Inferior parietal cortex (tissue), 1 donor: ENCODE results near the gene NTM.
"Not testable (repeated sequence)": the region's sequence is repeated elsewhere in the genome, so short reads cannot be mapped to it uniquely, and the experiment has no call there.

Experiments
- DNase-seq: peaks from one replicate; pipeline ENCODE4 v3.0.0-alpha.2; 2016; ENCODE audit errors: extremely low spot score

The NTM gene

DNA sequence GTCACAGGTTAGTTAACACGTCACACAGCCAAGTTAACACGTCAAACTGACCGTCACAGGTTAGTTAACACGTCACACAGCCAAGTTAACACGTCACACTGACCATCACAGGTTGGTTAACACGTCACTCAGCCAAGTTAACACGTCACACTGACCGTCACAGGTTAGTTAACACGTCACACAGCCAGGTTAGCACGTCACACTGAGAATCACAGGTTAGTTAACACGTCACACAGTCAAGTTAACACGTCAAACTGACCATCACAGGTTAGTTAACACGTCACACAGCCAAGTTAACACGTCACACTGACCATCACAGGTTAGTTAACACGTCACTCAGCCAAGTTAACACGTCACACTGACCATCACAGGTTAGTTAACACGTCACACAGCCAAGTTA is 700.5 kb downstream of the NTM start:
- DNase-seq: not testable (repeated sequence)

DNA sequence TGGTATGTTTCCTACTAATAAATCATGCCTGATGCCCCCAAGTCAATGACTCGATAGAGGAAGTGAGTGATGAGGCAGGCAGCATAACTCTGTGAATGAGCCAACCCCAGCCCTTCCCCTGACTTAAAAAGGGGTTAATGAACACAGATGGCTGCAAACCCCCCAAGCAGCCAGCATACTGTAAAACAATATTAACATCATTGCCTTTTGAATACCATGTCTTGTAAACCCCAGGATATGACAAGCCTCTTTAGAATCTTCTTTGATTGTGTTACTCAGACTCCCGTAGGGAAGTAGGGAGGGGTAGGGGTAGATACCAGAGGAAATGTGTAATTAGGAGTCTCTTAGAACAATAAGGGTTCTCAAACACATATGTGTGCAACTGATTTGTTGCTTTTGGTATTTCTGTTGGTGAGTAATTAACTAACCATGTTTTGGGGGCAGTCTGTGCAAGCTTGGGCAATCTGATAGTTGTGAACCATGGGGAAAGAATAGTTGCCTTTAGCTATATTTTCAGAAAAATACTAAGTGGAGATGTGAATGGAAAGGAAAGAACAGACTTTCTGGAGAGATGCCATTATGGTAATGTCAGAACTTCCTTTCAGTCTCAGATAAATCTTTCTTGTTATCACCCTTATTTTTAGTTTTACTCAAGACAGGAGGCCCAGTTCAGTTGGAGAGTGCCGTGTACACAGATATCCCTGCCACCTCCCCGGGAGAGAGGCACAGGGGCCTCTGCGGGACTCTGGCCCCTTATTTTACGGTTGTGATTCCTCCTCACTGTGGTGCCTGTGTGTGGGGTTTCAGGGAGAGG is 701.8 kb downstream of the NTM start:
- no peak for DNase-seq

DNA sequence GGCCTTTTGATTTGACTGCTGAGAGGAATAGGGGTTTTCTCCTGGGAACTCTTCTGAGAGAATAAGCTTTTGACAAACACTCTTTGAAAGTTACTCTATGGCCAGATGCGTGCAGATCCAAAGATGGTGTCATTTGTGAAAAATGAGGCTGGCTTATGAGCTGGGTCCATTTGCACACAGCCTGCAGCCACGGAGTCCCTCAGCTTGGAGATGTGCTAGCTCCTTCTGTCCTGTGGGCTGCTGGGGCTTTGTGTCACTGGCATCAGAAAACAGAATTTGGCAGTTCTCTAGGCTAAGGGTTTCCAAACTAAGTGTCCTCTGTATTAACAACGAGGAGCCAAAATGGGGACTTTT is 702.4 kb downstream of the NTM start:
- DNase-seq: no peak

DNA sequence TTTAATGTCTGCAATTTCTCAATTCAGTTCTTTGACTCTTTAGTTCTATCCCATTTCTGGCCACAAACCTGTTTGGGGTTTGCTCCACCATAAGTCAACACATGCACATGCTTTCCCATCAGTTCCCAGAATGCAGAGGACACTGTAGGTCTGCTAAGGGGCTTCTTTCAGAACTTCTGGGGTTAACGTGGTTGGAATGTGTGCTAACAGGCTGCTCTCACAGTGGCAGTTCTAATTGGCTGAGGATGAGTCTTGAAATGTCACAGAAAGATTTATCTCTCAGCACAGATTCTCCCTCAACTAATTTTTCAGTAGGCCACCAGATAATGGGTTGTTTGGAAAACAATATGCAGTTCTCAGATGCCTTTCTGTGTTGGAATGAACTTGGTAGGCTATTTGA is 703.4 kb downstream of the NTM start:
- DNase-seq: no peak

- DNase-seq: no peak
These were observed 705.0 kb downstream of the NTM start for GRCh38 chr11:132075447-132075846.

GRCh38 chr11:132077416-132077815 is 707.0 kb downstream of the NTM start:
- no peak for DNase-seq

DNA sequence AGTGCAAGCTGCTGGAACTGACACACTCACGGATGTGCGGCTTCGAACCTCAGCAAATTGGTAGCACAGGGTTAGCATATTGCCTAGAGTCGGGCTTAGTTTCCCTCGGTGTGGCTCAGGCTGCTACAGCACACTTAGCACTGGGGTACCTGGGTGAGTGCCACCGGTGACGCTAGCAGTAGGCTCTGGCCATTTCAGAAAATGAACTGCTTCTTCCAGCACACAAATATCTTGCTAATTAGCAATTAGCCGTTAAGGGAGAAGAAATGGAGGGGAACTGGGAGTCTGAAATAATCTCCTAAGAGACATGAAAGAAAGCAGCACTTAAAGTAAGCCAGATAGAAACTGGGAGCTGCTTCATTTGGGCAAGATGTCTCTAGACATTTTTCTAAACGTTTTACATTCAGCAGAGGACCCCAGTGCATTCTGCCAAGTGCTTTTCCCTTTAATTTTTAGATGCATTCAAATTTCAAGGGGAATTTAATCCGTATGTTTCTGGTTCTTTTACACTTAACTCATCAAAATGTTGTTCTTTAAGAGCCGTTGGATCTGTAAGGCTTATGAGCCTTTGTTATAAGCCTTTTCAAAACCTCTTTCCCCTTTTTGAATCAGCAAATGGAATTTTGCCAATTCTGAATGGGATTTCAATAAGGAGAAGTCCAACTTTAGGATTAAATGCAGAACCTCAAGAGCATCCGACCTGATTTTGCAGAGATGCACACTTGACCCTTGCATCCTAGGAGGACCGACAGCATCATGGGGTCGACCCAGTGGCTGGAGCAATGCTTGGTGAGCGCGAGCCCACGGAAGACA is 708.1 kb downstream of the NTM start:
- DNase-seq: no peak

DNA sequence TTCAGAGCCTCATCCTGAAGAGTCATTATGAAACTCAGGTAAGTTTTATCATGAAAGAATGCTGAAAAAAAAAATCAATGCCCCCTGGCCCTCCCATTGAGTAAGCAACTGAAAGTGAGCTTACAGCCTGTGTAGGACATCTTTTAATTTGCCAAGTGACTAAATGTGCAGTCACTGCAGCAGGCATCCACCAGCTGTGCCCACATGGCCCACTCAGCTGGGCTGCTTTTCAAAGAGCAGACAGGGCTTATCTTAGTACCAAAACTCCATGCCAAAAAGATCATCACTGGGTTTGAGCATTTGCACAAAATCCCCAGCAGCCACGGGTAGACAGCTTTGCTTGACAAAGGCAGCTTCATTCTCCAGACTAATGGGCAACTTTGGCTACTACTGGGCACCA is 709.7 kb downstream of the NTM start:
- DNase-seq: no peak

DNA sequence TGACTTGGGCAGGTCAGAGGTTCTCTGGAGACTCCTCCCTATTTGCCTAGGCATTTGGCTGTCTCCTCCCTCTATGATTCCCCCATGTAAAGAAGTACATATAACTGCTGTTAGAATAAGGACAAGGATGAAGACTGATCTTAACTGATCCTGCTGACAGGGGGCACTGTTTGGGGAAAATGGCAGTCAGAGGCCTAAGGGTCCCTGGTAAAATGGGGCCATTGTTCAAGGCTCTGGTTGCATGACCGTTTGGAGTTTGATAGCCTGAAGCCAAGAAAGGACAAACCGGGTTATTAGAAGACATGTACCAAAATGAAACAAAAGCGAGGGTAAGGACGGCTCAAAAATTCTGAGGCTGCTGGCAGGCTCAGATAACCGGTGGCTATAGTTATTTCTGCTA is 712.2 kb downstream of the NTM start:
- DNase-seq: no peak

GRCh38 chr11:132084433-132084832 is 714.0 kb downstream of the NTM start:
- DNase-seq: no peak

GRCh38 chr11:132087148-132087547 is 716.7 kb downstream of the NTM start:
- DNase-seq: no peak

DNA sequence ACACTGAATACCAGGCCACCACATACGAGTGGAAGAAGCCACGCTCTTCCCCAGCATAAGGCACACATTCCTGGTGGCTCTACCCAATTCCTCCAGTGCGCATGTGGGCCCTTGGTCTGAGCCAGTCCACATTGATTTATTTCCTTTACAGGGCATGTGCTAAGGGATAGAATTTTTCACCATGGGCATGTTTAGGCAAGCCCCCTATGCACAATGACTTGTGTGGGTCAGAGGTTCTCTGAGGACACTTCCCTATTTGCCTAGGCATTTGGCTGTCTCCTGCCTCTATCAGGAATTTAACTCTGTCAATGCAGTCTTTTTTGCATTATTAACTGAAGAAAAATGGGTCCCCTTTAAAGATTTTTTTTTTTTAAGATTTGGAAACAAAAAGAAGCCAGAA is 718.1 kb downstream of the NTM start:
- DNase-seq: no peak

GRCh38 chr11:132093536-132094259 is 723.3 kb downstream of the NTM start:
- DNase-seq: no peak

- no peak for DNase-seq
These were observed 724.2 kb downstream of the NTM start for GRCh38 chr11:132094598-132094997.

GRCh38 chr11:132095230-132096131 is 725.1 kb downstream of the NTM start:
- DNase-seq: no peak

DNA sequence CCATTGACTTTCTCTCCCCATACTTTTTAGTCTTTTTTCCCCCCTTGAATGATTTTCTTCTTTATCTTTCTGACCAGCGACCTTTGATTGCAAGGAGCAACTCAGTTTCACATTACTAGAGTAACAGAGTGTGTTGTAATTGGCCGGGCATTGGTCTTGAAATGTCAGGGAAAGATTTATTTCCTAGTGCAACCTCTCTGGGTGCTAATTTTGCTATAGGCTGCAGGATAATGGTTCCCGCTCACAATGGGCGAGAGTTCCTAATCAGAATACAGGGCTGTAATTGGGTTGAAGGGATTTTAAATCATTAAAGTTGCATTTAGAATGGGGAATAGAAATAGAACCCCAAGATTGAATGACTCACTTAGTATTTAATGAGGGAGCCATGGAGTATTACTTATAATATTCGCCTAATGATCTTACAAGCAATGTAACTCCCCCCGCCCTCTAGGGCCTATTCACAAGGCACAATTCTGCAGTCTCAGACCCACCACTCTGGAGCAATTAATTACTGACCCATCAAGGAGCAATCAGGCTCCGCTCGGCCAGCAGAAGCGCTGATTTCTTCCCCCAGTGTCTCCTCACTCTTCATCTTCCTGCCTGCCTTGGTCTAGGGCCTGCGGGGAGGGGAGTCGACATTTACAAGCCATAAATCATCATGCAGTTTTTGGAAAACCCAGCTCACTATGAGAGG is 725.9 kb downstream of the NTM start:
- no peak for DNase-seq

DNA sequence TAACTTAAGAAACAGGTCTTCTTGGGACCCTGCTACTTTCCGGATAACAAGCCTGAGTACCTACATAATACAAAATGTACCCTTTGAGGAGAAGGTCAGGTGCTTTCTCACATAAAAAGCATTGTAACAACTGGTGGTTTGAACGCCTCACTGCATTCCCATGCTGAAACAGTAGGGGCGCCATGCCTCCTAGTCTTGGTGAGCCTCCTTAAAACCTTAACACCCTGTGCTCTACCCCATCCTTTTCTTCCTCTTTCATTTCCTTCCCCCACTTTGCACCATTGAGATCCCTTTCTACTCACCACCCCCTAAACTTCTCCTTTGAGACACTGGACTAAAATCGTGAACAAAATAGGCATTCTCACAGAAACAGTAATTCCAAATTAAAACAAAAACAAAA is 729.3 kb downstream of the NTM start:
- no peak for DNase-seq

- no peak for DNase-seq
These were observed 730.2 kb downstream of the NTM start for GRCh38 chr11:132100583-132100982.

DNA sequence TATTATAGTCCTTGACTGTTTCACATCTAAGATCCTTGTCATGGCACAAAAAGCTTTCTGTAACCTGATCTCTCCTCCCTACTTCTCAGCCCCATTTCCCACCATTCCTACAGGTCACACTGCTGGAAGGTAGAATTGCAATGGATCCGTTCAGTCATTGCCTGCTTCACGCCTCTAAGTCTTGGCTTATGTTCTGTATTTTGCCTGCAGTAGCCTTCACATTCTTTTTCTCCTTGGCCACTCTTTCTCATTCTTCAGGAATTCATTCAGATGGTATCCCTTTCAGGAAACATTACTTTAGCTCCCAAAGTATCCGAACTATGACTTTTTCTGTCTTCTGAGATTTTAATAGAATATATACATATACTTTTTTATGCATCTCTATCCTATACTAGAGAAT is 731.5 kb downstream of the NTM start:
- no peak for DNase-seq

DNA sequence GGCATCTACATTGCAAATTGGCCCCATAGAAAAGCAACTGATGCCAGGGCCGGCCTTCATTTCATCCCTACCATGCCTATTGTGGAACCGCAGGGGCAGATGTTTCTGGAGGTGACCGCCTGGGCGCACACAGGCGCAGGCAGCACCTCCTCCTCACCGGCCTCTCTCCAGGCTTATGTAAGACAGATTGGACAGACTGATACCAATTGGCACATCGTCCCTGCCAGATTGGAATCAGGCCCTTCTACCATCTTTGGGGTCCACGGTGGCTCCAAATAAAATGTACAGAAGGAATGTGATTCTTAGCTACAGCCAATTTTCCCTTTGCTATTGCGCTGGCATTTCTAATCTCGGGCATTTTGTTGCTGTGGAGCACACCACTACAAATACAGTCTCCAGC is 732.6 kb downstream of the NTM start:
- DNase-seq: no peak
